SIG-M5 treated with dmso at 0.1 percent for 504 hours (cell line): Measurements from ENCODE around the gene SRSF3.

Source experiments
- DNase-seq: peaks from one replicate; lab custom pipeline; 2025; ENCODE audit not compliant: unreplicated experiment; lab: John Stamatoyannopoulos, UW

Gene SRSF3

DNA sequence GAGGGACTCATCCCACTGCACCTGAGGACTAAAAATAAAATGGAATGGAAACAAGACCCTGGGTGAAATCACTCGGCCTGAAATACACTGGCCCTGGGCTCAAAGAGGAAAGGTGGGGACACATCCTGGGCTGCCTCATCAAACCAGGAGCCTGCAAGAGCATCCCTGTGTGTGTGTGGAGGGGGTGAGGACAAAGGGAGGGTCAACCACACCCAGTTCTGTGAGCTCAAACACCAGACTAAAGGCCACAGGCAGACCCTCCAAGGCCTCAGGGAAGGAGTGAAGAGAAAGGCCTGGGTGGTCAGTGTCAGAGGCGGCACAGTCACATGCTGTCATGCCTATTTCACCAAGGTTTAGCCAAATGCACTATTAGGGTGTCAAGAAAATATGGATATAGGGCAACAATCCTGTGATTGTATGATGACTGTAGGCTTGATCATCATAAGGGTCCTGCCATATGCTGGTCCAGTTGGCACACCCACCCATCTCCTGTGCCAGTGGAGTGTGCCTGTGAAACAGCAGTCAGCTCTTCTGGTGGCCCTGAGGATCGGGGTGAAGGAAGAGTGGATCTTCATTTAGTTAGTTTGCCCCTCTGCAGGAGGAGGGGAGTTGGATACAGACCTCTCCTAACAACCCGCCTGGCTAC lies 28.9 kb downstream of the SRSF3 start:
- no peak for DNase-seq

DNA sequence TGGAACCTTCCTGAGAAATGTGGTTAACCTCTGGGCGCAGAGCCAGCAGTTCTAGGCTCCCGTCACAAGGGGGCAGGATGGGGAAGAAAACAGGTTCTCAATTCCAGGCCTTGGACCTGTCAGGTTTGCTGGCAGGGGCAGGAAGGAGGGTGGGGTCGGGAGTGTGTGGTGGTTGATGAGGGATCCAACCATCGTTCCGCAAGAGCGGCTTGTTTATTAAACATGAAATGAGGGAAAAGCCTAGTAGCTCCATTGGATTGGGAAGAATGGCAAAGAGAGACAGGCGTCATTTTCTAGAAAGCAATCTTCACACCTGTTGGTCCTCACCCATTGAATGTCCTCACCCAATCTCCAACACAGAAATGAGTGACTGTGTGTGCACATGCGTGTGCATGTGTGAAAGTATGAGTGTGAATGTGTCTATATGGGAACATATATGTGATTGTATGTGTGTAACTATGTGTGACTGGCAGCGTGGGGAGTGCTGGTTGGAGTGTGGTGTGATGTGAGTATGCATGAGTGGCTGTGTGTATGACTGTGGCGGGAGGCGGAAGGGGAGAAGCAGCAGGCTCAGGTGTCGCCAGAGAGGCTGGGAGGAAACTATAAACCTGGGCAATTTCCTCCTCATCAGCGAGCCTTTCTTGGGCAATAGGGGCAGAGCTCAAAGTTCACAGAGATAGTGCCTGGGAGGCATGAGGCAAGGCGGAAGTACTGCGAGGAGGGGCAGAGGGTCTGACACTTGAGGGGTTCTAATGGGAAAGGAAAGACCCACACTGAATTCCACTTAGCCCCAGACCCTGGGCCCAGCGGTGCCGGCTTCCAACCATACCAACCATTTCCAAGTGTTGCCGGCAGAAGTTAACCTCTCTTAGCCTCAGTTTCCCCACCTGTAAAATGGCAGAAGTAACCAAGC lies 29.6 kb downstream of the SRSF3 start:
- DNase-seq = peak; percentile 70

DNA sequence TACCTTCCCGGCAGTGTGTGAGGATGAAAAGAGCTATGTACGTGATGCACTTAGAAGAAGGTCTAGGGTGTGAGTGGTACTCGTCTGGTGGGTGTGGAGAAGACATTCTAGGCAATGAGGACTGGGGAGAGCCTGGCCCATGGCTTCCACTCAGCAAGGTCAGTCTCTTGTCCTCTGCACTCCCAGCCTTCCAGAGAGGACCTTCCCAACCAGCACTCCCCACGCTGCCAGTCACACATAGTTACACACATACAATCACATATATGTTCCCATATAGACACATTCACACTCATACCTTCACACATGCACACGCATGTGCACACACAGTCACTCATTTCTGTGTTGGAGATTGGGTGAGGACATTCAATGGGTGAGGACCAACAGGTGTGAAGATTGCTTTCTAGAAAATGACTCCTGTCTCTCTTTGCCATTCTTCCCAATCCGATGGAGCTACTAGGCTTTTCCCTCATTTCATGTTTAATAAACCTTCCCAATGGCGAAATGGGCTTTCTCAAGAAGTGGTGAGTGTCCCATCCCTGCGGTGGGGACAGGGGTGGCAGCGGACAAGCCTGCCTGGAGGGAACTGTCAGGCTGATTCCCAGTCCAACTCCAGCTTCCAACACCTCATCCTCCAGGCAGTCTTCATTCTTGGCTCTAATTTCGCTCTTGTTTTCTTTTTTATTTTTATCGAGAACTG lies 30.4 kb downstream of the SRSF3 start:
- no peak for DNase-seq

DNA sequence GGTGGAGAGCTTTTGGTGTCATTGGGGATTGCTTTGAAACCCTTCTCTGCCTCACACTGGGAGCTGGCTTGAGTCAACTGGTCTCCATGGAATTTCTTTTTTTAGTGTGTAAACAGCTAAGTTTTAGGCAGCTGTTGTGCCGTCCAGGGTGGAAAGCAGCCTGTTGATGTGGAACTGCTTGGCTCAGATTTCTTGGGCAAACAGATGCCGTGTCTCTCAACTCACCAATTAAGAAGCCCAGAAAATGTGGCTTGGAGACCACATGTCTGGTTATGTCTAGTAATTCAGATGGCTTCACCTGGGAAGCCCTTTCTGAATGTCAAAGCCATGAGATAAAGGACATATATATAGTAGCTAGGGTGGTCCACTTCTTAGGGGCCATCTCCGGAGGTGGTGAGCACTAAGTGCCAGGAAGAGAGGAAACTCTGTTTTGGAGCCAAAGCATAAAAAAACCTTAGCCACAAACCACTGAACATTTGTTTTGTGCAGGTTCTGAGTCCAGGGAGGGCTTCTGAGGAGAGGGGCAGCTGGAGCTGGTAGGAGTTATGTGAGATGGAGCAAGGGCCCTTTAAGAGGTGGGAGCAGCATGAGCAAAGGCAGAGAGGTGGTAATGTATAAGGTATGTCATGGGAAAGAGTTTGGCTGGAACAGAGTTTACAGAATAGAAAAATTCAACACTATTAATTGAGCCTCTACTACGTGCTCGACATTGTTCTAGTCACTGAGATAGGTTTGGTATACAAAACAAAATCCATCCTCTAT lies 31.2 kb downstream of the SRSF3 start:
- DNase-seq = no peak

DNA sequence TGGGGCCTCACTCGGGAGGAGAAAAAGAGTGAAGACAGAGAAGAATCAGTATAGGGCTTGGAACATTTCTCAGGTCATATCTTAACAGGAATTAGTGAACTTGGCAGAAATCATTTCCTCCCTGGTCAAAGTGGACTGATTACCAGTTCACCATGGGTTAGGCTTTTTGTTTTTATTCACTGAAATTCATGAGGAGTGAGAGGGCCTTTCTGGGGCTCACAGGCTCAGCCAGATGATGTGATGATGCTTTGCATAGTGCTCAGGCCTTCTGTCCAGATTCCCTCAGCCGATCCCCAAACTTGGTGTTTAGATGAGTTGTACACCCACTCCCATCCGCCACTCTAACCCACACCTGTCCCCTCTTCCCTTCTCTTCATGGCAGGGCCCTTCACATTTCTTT lies 32.5 kb downstream of the SRSF3 start:
- no peak for DNase-seq

DNA sequence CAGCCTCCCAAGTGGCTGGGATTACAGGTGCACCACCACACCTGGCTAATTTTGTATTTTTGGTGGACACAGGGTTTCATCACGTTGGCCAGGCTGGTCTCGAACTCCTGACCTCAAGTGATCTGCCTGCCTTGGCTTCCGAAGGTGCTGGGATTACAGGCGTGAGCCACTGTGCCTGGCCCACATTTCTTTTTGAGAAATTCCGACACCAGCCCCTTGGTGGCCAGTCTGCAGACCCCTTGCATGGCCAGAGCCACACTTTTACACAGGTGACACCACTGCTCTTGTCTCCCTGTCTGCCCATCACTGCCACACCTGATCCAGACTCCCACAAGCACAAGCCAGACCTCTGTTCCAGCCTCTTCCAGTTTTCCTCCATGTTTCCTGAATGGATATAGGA lies 33.0 kb downstream of the SRSF3 start:
- no peak for DNase-seq

DNA sequence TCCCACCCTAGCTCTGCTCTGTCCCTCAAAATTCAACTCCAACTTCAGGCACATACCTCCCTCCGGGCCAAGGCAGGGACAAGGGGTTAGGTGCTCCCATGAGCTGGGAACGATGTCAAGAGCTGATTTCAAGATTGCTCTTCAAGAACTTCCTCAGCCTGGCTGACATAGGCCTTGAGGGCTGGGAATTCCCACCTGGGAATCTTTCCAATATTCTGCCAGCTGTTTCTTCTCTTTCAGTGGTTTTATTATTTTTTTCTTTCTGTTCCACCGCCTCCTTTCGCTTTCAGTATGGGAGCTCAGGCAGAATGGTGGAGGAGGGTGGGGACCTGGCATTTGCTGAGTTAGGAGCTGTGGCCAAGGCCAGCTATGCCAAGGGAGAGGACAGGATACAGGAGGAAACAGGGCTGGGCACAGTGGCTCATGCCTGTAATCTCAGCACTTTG lies 33.7 kb downstream of the SRSF3 start:
- DNase-seq = no peak

DNA sequence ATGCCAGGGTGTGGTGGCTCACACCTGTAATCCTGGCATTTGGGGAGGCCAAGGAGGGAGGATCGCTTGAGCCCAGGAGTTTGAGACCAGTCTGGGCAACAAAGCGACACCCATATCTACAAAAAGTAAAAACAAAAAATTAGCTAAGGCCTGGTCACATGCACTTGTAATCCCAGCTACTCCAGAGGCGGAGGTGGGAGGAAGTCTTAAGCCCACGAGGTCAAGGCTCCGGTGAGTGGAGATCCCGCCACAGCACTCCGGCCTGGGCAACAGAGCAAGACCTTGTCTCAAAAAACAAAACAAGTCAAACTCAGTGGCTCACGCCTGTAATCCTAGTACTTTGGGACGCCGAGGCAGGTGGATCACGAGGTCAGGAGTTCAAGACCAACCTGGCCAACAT lies 35.6 kb downstream of the SRSF3 start:
- DNase-seq = no peak

DNA sequence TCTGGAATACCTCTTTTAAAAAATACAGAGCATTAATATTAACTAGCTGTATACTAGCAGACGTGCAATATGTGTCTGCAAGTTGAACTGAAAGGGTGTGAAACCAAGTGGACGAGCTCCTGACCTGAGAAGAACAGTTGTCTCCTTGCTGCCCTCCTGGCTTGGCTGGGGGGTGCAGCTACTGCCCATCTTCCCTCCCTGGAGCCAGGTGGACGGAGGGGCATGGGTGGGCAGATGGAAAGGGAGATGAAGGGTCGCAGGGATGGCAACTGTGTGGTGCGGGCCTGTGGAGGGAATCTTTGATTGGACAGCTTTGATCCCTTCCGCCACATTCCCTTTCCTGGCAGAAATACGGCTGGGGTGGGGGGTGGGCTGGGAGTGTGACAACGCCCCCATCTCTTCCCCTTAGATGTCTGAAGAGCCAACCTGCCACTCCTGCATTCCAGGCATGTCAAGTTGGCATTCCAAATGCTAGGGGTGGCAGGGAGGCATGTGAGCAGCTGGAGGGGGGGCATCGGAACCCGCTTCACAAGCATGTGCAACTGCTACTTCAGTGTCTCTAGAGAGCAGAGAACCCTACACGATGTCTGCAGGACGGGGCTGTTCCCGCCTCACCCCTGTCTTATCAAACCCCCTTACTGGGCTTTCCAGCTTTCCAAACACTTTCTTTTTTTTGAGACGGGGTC lies 37.3 kb downstream of the SRSF3 start:
- DNase-seq = no peak

DNA sequence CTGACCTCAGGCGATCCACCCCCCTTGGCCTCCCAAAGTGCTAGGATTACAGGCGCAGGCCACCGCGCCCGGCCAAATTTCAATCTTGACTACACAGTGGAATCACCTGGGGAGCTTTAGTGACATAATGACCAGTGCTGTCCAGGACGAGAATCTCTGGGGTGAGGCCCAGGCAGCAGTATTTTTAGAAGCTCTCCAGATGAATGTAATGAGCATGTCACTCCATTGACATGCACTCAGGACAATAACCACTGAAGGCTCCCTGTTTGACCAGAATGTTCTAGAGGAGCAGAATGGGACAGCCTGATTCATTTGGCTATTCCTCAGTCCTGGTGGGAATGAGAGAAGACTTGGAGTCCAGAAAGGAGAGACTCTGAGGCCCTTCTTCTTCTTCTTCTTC lies 39.2 kb downstream of the SRSF3 start:
- DNase-seq = no peak

DNA sequence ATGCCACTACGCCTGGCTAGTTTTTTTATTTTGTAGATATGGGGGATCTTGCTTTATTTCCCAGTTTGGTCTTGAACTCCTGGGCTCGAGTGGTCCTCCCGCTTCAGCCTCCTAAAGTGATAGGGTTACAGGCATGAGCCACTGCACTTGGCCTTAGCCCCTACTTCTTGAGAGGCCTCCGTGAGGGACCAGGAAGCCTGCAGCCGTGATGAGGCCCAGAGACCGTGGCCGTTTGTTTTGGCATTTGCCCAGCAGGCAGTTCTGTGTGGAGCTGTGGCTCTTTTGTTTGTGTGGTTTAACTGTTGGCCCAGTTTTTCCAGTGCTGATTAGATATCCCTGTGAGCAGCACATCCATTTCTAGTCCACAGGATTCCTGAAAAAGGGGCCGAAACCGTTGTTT lies 39.8 kb downstream of the SRSF3 start:
- DNase-seq = no peak

DNA sequence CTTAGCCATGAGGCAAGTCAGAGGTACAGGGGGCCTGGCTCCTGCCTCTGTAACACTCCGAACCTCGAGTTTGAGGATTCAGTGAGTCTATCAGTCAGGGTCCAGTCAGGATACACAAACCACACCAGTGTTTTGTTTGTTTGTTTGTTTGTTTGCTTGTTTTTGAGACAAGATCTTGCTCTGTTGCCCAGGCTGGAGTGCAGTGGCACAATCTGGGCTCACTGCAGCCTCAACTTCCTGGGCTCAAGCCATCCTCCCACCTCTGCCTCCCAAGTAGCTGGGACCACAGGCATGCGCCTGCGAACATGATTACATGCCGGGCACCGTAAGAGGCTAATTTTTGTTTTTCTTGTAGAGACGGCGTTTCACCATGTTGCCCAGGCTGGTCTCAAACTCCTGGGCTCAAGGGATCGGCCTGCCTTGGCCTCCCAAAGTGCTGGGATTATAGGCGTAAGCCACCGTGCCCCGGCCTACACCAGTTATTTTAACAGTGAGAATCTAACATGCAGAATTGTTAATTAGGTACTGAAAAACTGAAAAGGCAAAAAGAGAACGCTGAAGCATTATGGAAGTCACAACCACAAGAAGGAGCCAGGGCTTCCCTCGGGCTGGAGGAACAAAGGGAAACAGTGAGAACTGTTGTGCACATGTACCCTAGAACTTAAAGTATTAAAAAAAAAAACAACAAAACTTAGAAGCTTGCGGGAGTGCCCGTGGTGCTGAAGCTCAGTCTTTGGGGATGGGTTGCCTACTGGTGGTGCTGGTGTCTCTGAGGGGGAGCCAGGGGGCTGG lies 40.4 kb downstream of the SRSF3 start:
- no peak for DNase-seq

DNA sequence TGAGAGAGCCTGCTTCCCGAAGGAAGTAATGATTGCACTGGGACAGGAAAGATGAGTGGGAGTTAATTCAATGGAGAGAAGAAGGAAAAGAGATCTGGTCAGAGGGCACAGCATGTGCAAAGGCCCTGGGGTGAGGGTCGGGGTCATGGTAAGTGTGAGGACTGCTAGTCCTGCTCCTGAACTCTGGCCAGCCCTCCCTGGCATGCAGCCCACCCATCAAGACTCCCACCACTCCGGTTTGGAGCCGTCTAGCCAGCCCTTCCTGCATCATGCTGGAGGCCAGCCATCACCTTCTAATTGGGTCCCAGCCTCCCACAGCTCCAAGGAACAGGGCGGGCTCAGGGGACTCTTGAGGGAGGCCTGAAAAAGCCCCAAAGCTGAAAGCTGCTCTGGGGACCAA lies 42.1 kb downstream of the SRSF3 start:
- no peak for DNase-seq

DNA sequence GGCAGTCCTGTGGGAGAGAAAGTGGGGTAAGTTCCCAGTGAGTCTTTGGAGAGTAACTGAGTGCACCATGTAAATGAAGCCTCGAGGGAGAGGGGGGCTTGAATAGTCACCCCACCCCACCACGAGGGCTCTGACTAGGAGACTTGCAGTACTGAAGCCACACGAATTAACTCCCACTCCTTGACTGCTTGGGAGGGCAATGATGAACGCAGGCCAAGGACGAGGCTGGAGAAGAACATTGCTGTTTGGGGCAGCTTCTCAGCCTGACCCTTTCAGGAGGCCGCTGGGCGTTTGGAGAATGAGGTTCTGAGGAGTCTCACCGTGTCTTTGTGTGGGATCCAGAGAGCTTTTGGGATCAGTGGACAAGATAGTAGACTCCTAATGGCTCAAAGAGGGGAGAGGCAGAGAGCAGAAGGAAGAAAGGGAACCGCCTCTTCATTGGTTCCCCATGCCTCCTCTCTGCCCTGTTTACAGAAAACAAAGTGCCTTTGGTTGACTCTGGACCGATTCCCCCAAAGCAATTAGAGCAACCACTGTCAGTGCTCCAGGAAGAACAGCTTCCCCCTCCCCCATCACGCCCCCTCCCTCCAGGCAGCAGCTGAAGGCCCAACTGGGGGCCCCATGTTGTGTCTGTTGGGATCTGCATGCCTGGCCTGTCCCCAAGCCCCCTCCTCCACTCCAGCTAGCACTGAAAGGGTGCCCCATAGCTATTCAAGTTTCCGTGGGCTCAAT lies 42.7 kb downstream of the SRSF3 start:
- DNase-seq = no peak

DNA sequence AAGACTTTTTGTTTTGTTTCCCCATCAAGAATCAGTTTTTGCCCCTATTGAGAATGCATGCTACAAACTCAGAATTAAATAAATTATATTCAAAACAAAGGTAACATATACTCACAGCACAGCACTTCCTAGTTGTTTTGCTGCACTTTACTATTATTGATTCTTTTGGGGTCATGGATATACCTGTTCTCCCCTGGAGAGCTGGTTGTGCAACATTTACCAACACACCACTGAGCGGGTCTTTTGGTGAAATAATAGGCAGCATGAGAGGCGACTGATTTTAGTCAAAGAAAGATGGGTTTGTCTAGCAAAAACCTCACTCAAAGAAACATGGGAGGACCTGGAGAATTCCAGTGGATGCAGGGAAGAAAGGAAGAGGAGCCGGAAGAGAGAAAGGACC lies 44.4 kb downstream of the SRSF3 start:
- DNase-seq = no peak

DNA sequence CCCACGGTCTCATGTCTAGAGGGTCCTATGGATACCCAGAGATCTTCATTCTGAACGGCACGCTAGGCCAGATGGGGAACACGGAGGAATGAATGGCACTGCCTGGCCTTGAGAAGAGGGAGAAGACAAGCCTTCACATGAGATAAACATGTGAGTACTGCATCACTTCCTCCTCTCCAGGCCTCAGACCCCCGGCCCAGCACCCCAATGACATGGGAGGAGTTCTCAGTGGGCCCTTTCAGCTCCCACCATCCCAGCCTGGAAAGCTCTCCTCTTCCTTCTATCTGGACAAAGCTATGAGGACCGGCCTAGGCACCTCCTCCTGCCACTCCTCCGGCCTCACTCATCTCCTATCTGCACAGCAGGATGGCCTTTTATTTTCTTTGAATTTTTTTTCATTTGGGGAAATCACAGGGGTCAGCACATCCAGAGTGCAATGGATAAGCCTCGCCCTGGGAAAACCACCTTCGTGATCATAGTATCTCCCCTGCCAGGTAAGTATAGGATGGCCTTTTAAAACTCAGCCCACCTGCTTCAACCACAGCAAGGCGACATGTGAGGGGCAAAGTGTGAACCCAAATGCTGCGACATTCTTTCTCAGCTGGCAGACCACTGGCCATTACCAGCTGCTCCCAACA lies 45.1 kb downstream of the SRSF3 start:
- no peak for DNase-seq

DNA sequence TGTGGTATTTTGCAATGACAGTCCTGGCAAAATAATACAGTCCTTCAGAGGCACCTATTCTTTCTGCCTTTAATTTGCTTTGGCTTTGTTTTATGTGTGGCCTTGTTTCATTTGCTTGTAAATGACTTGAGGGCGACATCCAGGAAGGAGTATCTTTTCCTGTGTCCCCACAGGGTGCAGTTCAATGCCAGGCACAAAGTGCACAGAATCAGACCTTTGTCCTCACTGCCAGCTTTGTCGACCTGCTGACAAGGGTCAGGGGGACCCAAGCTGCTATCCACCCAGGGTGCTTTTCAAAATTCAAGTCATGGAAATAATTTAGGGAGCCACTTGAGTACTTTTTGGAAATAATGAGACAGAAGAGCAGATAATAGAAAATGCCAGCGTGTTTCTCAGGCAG lies 47.4 kb downstream of the SRSF3 start:
- DNase-seq = no peak

DNA sequence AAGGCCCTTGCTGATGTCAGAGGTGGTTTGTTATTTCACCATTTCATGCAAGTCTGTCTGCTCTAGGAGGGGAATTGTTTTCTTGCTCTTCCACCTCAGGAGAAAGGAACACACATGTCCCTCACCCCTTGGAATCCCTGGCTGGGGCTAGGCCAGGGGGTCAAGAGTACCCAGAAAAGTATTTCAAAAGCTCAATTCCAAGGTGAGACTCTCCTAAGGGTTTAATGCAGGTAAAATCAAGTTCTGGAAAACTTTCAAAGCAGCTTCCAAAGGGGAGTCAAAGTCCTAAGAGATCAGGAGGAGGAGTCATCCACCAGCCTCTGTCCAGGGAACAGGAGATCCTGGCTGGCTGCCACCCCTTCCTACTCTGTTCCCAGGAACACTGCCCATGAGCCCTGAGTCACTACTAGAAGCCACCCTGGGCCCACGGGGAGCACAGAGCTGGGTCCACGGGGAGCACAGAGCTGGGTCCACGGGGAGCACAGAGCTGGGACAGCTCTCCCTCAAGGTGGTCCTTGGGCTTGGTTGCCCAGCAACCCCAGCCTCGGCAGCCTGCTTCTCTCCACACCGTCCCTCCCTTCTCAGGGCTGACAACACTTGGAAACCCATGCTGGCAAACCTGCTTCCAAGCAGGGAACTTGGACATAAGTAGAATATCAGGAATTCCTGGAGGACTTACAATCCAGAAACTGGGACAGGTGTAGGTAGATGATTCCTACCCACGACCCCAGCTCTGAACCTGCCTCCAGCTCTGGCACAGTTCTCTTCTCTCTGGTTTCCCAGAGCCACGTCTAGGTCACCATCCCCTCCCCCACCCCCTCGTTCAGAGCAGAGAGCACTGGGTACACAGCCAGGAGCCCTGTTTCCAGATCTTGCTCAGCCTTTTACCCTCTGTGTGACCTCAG lies 49.0 kb downstream of the SRSF3 start:
- DNase-seq = no peak
